AG09319 (cell line): ENCODE measurements around the gene HLCS.

Experiments used
- DNase-seq: peaks from one replicate; pipeline ENCODE4 v3.0.0-alpha.2; 2010; ENCODE audit warnings: low read depth; ENCODE audit errors: extremely low read depth
- TF ChIP-seq, protein P1 (sequence below): IDR thresholded peaks from 2 replicates; pipeline ENCODE4 v1.5.1; 2011; ENCODE audit warnings: low read depth, mild to moderate bottlenecking, inconsistent platforms, low read length, moderate library complexity

The HLCS gene

DNA sequence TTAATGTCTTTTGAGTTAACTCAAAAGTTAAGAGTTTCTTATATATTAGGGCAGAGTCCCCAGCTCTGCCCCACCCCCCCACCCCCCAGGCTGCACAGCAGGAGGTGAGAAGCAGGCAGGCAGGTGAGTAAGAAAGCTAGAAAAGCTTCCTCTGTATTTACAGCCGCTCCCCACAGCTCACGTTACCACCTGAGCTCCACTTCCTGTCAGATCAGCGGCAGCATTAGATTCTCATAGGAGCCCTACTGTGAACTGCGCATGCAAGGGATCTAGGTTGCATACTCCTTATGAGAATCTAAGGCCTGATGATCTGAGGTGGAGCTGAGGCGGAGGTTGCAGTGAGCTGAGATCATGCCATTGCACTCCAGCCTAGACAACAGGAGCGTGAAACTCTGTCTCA lies 185.6 kb downstream of the HLCS start:
- TF ChIP-seq, protein P1, sequence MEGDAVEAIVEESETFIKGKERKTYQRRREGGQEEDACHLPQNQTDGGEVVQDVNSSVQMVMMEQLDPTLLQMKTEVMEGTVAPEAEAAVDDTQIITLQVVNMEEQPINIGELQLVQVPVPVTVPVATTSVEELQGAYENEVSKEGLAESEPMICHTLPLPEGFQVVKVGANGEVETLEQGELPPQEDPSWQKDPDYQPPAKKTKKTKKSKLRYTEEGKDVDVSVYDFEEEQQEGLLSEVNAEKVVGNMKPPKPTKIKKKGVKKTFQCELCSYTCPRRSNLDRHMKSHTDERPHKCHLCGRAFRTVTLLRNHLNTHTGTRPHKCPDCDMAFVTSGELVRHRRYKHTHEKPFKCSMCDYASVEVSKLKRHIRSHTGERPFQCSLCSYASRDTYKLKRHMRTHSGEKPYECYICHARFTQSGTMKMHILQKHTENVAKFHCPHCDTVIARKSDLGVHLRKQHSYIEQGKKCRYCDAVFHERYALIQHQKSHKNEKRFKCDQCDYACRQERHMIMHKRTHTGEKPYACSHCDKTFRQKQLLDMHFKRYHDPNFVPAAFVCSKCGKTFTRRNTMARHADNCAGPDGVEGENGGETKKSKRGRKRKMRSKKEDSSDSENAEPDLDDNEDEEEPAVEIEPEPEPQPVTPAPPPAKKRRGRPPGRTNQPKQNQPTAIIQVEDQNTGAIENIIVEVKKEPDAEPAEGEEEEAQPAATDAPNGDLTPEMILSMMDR = no peak

DNA sequence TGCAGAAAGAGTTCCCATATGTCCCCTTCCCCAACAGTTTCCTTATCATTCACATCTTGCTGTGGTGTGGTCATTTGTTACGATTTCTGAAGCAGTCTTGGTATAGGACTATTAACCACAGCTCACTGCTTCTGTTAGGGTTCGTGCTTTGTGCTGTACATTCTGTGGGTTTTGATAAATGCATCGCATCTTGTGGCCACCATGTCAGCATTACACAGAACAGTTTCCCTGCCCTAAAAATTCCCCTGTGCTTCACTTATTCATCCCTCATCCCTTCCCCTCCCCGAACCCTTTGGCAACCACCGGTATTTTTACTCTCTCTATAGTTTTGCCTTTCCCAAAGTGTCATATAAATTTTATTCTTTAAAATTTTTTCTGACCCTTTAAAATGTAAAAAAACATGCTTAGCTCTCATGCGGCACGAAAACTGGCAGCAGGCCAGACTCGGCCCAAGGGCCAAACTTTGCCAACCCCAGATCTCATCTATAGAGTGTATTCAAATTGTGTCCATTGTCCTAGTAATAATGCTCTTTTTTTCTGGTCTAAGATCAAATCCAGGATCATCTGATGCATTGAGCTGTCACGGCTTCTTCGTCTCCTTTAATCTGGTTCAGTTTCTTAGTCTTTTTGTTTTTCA lies 189.4 kb downstream of the HLCS start:
- TF ChIP-seq, protein P1 = no peak
- DNase-seq = no peak

More for the DNA sequence above, 185.6 kb downstream of the HLCS start:
- DNase-seq = no peak

DNA sequence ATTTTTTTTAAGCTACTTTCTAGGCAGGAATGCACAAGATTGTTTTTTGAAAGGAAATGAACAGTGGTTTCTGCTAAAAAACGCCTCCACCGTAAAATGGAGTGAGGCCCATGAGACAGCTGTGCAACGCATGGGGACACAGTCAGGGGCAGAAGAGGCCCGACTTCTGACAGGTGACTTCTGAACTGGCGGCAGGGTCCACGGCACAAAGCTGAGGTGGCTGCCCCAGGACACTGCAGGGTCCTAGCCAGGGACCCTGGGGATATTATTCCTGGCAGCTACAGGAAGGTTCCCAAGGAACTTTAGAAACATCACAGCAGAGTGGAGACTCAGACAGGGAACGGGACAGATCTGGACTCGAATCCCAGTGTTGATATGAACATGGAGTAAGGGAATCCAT lies 192.5 kb downstream of the HLCS start:
- no peak for DNase-seq
- TF ChIP-seq, protein P1 = no peak

DNA sequence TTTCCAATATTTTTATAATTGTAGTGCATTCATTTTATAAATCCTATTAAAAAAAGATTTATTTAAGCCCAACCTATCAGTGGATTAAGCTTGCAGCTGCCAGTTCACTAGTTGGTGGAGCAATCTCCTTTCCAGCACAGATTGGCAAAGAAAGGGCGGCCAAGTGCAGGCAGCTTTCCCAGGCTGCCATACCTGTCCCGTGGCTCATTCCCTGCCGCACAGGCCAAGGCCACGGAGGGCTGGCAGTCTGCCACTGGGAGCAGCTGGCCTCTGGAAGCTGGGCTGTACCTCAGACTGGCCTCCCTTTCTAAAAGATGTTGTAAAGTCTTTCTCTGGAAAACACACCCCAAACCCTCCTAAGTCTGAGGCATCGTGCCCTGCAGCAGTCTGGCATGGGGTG lies 193.4 kb downstream of the HLCS start:
- DNase-seq = peak; percentile 57
- TF ChIP-seq, protein P1 = no peak

DNA sequence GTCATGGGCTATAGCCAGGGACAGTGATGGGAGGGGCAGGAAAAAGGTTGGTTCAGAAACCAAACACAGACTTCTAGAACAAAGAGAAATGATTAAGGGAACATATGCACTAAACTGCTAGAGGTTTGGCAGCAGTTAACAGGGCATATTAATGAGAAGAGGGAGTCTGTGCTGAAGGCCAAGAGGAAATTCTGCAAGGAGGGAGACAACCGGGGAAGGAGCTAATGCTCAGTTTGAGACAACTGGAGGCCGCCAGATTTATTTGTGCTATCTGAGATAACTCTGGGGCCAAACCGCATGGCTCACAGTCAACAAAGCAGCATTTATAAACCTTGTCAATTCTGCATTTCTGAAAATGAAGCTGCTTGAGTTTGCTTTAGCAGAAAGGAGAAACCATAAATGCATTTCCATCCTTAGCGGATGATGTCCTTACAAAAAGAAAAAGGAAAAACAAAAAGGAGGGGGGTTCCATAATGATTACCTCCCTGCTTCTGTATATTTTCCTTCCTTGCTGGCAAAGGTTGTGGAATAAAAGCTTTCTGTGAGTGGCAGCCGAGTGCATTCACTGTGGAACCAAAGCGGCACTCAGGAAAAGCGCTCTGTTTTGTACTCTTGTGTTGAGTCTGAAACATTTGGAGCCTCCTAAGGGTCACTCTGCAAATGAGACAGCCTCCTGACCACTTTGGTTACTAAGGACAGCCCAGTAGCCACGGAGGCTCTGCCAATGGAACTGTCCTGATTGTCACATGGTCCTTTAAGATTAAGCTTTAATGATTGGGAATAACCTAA lies 197.2 kb downstream of the HLCS start:
- TF ChIP-seq, protein P1 = no peak
- no peak for DNase-seq

DNA sequence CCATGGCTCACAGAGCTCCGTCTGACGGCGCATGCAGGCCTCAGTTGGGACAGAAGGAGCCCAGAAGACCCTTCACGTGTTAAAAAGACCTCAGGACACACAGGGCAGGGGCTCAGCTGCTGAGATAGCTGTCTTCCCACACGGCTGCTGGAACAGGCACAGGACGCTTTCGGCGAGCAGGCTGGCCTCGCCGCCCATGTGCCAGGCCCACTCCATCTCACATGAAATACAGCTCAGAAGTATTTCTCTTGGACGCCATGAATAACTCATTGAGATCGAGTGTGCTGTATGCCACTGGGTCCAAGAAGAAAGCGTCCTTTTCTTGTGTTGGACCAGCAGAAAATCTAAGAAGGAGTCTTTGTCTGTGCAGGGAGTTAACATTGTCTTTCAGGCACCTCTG lies 198.0 kb downstream of the HLCS start:
- TF ChIP-seq, protein P1 = no peak
- no peak for DNase-seq

DNA sequence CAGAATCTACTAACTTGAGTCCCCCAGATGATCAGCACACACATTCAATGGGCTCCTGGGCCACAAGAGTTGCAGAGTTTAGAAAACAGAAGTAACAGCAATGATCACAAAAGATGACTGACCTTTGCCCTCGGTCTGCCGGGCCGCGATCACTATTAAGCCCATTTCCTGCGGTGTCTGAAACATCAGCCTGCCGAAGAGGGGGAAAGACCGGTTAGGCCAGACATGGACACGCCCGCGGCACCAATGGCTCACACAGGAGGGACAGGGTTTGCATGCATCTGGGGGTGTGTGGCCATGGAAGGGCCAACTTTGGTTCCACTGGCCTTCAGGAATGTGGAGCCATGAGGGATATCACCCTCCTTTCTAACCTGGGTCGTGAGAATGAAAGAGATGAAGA lies 199.4 kb downstream of the HLCS start:
- TF ChIP-seq, protein P1 = no peak
- no peak for DNase-seq
